Measurements from ENCODE around the gene SPIRE1. TPM values are rescaled to one million over a fixed set of nuclear protein-coding genes. Genes with fewer than 3 reads are reported as not detected.

The SPIRE1 gene
- total and polyA plus RNA-seq, 2 of the 4 experiments (the other 2 are of a cell fraction), result 11.6 to 31.4 TPM

- CTCF ChIA-PET, result no interaction called here
Measured at GRCh38 chr18:12569791-12570190, 88.1 kb downstream of the SPIRE1 start.

More at GRCh38 chr18:12569791-12570190, 88.1 kb downstream of the SPIRE1 start:
- TF ChIP-seq MAZ (IDR thresholded peaks at IDR 0.05; ENCODE audit: borderline replicate concordance, low read depth, low read length) (no peak), SMC3 (IDR thresholded peaks at IDR 0.05; ENCODE audit: low read depth, low read length) (no peak), RFX5 (IDR thresholded peaks at IDR 0.05; ENCODE audit: low read depth, low read length) (no peak), POLR2A (IDR thresholded peaks at IDR 0.05; ENCODE audit: low read depth, low read length) (no peak), ELK1 (IDR thresholded peaks at IDR 0.05; ENCODE audit: borderline replicate concordance, low read depth, low read length) (no peak), CEBPB (IDR thresholded peaks at IDR 0.05; ENCODE audit: low read depth, low read length) (no peak), CHD1 (IDR thresholded peaks at IDR 0.05; ENCODE audit: low read depth, low read length) (no peak), CTCF (conservative IDR thresholded peaks at IDR 0.05; ENCODE audit: low read depth, low read length) (no peak), RCOR1 (IDR thresholded peaks at IDR 0.05; ENCODE audit: insufficient replicate concordance, low read length) (no peak), USF2 (IDR thresholded peaks at IDR 0.05; ENCODE audit: low read depth, low read length) (no peak), MAFK (IDR thresholded peaks at IDR 0.05; ENCODE audit: low read depth, low read length) (no peak), MXI1 (IDR thresholded peaks at IDR 0.05; ENCODE audit: borderline replicate concordance, low read depth, low read length) (no peak), NFE2L2 (IDR thresholded peaks at IDR 0.05; ENCODE audit: low read depth, low read length) (no peak), RAD21 (IDR thresholded peaks at IDR 0.05; ENCODE audit: low read length) (no peak), FOS (IDR thresholded peaks at IDR 0.05; ENCODE audit: low read depth, low read length) (no peak), BHLHE40 (IDR thresholded peaks at IDR 0.05; ENCODE audit: low read depth, low read length) (no peak)
- H3K14ac ChIP-seq (replicated peaks; ENCODE audit: low read depth, low read length), result no peak overlapping the region
- H3K4ac ChIP-seq (ENCODE audit: low read depth, low read length), result no peak overlapping the region
- in situ Hi-C loops (cut with MboI; ENCODE audit: low sequenced_read_pairs), result no loop called here
- H3K4me1 ChIP-seq (ENCODE audit: control insufficient read depth, insufficient read depth, low read length), result peaks cover 1% of the 10 kb centered on the region; the same call in 1 of the 2 replicates
- no CpG with 5 or more reads among the region's 2 CpGs for WGBS, 2 experiments (ENCODE audit: extremely low coverage in 2 of 2, insufficient read length in 1 of 2)
- no peak overlapping the region for H4K91ac ChIP-seq (ENCODE audit: insufficient read depth, low read depth, low read length)
- no peak overlapping the region for H3K27ac ChIP-seq (ENCODE audit: insufficient read depth, low read length)
- H3K4me2 ChIP-seq (ENCODE audit: low read depth, low read length), result no peak overlapping the region
- H4K8ac ChIP-seq (ENCODE audit: low read depth in 2 of 2, low read length in 2 of 2), result no peak overlapping the region
- no peak overlapping the region for H2BK20ac ChIP-seq (ENCODE audit: low read depth, low read length)
- H3K56ac ChIP-seq (ENCODE audit: extremely low read depth, insufficient read depth, low read length), result no peak overlapping the region
- peaks cover 16% of the 10 kb centered on the region; the same call in 1 of the 2 replicates for H4K20me1 ChIP-seq (ENCODE audit: insufficient read depth, low read length)
- H3K79me1 ChIP-seq (ENCODE audit: low read depth in 1 of 2, low read length in 2 of 2), result peaks cover 34 to 36% of the 10 kb centered on the region in 2 experiments
- POLR2A ChIA-PET (ENCODE audit: unreplicated experiment), result no interaction called here
- peaks cover 4% of the 10 kb centered on the region; the same call in 1 of the 2 replicates for H3K9me1 ChIP-seq (ENCODE audit: insufficient read depth, low read length)
- no peak overlapping the region for H3K9ac ChIP-seq (ENCODE audit: low read depth, low read length)
- no TSS peak for BruUV-seq (replicated peaks)
- H4K5ac ChIP-seq (ENCODE audit: low read depth, low read length), result no peak overlapping the region
- dilution Hi-C loops (cut with HindIII; ENCODE audit: low sequenced_read_pairs, unreplicated experiment), result no loop called here
- H2AK9ac ChIP-seq (replicated peaks; ENCODE audit: low read depth, low read length, poor library complexity), result no peak overlapping the region
- no peaks in the 10 kb centered on the region for H3K27me3 ChIP-seq (ENCODE audit: control insufficient read depth, insufficient read depth, low read length)
- no peak overlapping the region for H3K4me3 ChIP-seq (ENCODE audit: insufficient read depth, low read depth, low read length)
- H3K36me3 ChIP-seq (ENCODE audit: control insufficient read depth, insufficient read depth, low read length), result no peaks in the 10 kb centered on the region
- no peak overlapping the region for H3K23ac ChIP-seq (ENCODE audit: low read depth, low read length)
- H2AK5ac ChIP-seq (ENCODE audit: low read depth, low read length), result no peak overlapping the region
- no peaks in the 10 kb centered on the region for H3K9me3 ChIP-seq (ENCODE audit: control insufficient read depth, insufficient read depth, low read length)
- no peak overlapping the region for H2AFZ ChIP-seq (replicated peaks; ENCODE audit: low read length, poor library complexity)
- no peak for DNase-seq
- H2BK15ac ChIP-seq (ENCODE audit: low read depth, low read length), result no peak overlapping the region
- no peak overlapping the region for H3K18ac ChIP-seq (ENCODE audit: low read depth, low read length)
- H2BK120ac ChIP-seq (ENCODE audit: low read depth, low read length), result no peak overlapping the region
- no peak overlapping the region for H2BK5ac ChIP-seq (ENCODE audit: low read depth, low read length, poor library complexity, severe bottlenecking)
- intact Hi-C loops (cut with micrococcal nuclease), result no loop called here
- no peak for ATAC-seq (ENCODE audit: low read depth)

Data from IMR-90 (cell line).